GM12878 (cell line): ENCODE data around the gene CTSE.

Experiments
- BHLHE40 ChIP-seq, 2 experiments: fragments of 450-650 bp in 1 of 2; IDR thresholded peaks; 2 replicates each; pipeline ENCODE4 v1.6.1; 2011 to 2017; ENCODE audit warnings: low read depth in 2 of 2, borderline replicate concordance in 1 of 2, improper control_type of control experiment in 1 of 2, low read length in 1 of 2, mild to moderate bottlenecking in 1 of 2
- EP300 ChIP-seq, 2 experiments: fragments of 150-350 bp in 1 of 2; IDR thresholded peaks; 2 replicates each; pipeline ENCODE4 v1.6.1; 2011 to 2012; ENCODE audit warnings: low read depth in 2 of 2, low read length in 2 of 2, borderline replicate concordance in 1 of 2, improper control_type of control experiment in 1 of 2, inconsistent platforms in 1 of 2; ENCODE audit not compliant: control insufficient read depth in 1 of 2
- PAX8 ChIP-seq: fragments of 450-650 bp; IDR thresholded peaks from 2 replicates; pipeline ENCODE4 v1.6.1; 2017; ENCODE audit warnings: mild to moderate bottlenecking, moderate library complexity
- RAD21 ChIP-seq: IDR thresholded peaks from 2 replicates; pipeline ENCODE4 v1.6.1; 2011; ENCODE audit warnings: mild to moderate bottlenecking, low read depth, low read length, moderate library complexity; ENCODE audit not compliant: insufficient read depth
- RAD51 ChIP-seq: fragments of 450-650 bp; IDR thresholded peaks from 2 replicates; pipeline ENCODE4 v1.6.1; 2016; ENCODE audit warnings: moderate library complexity, mild to moderate bottlenecking, inconsistent platforms
- SIN3A ChIP-seq: IDR thresholded peaks from 2 replicates; pipeline ENCODE4 v1.6.1; 2012; ENCODE audit warnings: low read depth, low read length, improper control_type of control experiment
- SP1 ChIP-seq: IDR thresholded peaks from one replicate; pipeline ENCODE4 v1.6.1; 2011; ENCODE audit warnings: low read depth, low read length
- ZNF24 ChIP-seq: fragments of 450-650 bp; IDR thresholded peaks from 2 replicates; pipeline ENCODE4 v1.6.1; 2017; ENCODE audit warnings: antibody characterized with exemption, mild to moderate bottlenecking
- TF ChIP-seq, protein P1 (sequence below): IDR thresholded peaks from 2 replicates; pipeline ENCODE4 v1.6.1; 2012; ENCODE audit warnings: mild to moderate bottlenecking, low read depth, low read length
- TF ChIP-seq, protein P2 (sequence below): IDR thresholded peaks from 2 replicates; pipeline ENCODE4 v1.6.1; 2011; ENCODE audit warnings: borderline replicate concordance, low read depth, mild to moderate bottlenecking, moderate library complexity, mixed read lengths, low read length; ENCODE audit not compliant: insufficient read depth; ENCODE audit errors: extremely low read length
- TF ChIP-seq, protein P3 (sequence below): fragments of 450-650 bp; IDR thresholded peaks from 2 replicates; pipeline ENCODE4 v1.6.1; 2017; ENCODE audit warnings: mild to moderate bottlenecking, moderate library complexity
- TF ChIP-seq, protein P4 (sequence below), 3 experiments: IDR thresholded peaks in 2 of 3; conservative IDR thresholded peaks in 1 of 3; 2 replicates each; pipeline ENCODE4 v1.5.1; 2011; ENCODE audit warnings: low read depth in 3 of 3, low read length in 3 of 3, mild to moderate bottlenecking in 3 of 3, control low read depth in 2 of 3, moderate library complexity in 2 of 3, inconsistent platforms in 1 of 3, mixed read lengths in 1 of 3; ENCODE audit not compliant: control insufficient read depth in 2 of 3, insufficient read depth in 1 of 3; ENCODE audit errors: extremely low read depth in 1 of 3

DNA sequence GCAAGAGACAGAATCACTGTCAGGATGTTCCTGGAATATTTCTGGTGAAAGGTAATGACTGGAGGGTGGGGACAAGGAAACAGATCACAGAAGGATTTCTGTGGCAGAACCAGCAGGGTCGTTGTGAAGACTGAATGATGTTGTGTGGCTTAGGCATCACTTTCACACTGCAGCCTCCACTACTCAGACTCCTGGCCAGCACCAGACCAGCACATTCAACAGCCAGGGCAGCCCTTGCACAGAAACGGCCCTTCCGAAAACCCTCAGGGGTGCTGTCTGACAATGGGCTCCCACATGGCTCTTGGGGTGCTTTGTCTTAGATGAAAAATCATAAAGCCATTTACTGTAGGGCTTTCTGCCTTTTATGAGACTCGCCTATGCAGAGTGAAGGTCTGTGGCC, 16.7 kb downstream of the CTSE start:
- TF ChIP-seq ZNF24 (no peak), EP300 (IDR thresholded peaks at IDR 0.05; ENCODE audit: borderline replicate concordance in 1 of 2, control insufficient read depth in 1 of 2, low read depth in 2 of 2, low read length in 2 of 2) (no peak), SP1 (no peak), PAX8 (no peak), RAD21 (no peak), BHLHE40 (IDR thresholded peaks at IDR 0.05; ENCODE audit: borderline replicate concordance in 1 of 2, low read depth in 2 of 2, low read length in 1 of 2) (no peak), RAD51 (no peak), SIN3A (no peak)
- TF ChIP-seq, protein P1, sequence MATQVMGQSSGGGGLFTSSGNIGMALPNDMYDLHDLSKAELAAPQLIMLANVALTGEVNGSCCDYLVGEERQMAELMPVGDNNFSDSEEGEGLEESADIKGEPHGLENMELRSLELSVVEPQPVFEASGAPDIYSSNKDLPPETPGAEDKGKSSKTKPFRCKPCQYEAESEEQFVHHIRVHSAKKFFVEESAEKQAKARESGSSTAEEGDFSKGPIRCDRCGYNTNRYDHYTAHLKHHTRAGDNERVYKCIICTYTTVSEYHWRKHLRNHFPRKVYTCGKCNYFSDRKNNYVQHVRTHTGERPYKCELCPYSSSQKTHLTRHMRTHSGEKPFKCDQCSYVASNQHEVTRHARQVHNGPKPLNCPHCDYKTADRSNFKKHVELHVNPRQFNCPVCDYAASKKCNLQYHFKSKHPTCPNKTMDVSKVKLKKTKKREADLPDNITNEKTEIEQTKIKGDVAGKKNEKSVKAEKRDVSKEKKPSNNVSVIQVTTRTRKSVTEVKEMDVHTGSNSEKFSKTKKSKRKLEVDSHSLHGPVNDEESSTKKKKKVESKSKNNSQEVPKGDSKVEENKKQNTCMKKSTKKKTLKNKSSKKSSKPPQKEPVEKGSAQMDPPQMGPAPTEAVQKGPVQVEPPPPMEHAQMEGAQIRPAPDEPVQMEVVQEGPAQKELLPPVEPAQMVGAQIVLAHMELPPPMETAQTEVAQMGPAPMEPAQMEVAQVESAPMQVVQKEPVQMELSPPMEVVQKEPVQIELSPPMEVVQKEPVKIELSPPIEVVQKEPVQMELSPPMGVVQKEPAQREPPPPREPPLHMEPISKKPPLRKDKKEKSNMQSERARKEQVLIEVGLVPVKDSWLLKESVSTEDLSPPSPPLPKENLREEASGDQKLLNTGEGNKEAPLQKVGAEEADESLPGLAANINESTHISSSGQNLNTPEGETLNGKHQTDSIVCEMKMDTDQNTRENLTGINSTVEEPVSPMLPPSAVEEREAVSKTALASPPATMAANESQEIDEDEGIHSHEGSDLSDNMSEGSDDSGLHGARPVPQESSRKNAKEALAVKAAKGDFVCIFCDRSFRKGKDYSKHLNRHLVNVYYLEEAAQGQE = no peak
- TF ChIP-seq, protein P2, sequence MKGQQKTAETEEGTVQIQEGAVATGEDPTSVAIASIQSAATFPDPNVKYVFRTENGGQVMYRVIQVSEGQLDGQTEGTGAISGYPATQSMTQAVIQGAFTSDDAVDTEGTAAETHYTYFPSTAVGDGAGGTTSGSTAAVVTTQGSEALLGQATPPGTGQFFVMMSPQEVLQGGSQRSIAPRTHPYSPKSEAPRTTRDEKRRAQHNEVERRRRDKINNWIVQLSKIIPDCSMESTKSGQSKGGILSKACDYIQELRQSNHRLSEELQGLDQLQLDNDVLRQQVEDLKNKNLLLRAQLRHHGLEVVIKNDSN = no peak
- TF ChIP-seq, protein P3, sequence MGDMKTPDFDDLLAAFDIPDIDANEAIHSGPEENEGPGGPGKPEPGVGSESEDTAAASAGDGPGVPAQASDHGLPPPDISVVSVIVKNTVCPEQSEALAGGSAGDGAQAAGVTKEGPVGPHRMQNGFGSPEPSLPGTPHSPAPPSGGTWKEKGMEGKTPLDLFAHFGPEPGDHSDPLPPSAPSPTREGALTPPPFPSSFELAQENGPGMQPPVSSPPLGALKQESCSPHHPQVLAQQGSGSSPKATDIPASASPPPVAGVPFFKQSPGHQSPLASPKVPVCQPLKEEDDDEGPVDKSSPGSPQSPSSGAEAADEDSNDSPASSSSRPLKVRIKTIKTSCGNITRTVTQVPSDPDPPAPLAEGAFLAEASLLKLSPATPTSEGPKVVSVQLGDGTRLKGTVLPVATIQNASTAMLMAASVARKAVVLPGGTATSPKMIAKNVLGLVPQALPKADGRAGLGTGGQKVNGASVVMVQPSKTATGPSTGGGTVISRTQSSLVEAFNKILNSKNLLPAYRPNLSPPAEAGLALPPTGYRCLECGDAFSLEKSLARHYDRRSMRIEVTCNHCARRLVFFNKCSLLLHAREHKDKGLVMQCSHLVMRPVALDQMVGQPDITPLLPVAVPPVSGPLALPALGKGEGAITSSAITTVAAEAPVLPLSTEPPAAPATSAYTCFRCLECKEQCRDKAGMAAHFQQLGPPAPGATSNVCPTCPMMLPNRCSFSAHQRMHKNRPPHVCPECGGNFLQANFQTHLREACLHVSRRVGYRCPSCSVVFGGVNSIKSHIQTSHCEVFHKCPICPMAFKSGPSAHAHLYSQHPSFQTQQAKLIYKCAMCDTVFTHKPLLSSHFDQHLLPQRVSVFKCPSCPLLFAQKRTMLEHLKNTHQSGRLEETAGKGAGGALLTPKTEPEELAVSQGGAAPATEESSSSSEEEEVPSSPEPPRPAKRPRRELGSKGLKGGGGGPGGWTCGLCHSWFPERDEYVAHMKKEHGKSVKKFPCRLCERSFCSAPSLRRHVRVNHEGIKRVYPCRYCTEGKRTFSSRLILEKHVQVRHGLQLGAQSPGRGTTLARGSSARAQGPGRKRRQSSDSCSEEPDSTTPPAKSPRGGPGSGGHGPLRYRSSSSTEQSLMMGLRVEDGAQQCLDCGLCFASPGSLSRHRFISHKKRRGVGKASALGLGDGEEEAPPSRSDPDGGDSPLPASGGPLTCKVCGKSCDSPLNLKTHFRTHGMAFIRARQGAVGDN = no peak
- TF ChIP-seq, protein P4, sequence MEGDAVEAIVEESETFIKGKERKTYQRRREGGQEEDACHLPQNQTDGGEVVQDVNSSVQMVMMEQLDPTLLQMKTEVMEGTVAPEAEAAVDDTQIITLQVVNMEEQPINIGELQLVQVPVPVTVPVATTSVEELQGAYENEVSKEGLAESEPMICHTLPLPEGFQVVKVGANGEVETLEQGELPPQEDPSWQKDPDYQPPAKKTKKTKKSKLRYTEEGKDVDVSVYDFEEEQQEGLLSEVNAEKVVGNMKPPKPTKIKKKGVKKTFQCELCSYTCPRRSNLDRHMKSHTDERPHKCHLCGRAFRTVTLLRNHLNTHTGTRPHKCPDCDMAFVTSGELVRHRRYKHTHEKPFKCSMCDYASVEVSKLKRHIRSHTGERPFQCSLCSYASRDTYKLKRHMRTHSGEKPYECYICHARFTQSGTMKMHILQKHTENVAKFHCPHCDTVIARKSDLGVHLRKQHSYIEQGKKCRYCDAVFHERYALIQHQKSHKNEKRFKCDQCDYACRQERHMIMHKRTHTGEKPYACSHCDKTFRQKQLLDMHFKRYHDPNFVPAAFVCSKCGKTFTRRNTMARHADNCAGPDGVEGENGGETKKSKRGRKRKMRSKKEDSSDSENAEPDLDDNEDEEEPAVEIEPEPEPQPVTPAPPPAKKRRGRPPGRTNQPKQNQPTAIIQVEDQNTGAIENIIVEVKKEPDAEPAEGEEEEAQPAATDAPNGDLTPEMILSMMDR (IDR thresholded peaks at IDR 0.05 in 2 of 3, conservative IDR thresholded peaks at IDR 0.05 in 1 of 3; ENCODE audit: control insufficient read depth in 2 of 3, extremely low read depth in 1 of 3, insufficient read depth in 1 of 3, low read depth in 3 of 3, low read length in 3 of 3) = no peak
